Raji (cell line): ENCODE data around the gene HOXA11.

ENCODE experiments used
- POLR2A ChIP-seq: IDR thresholded peaks from 2 replicates; pipeline ENCODE4 v1.6.1; 2011; ENCODE audit warnings: low read depth, low read length, control low read depth; ENCODE audit not compliant: insufficient read depth

Gene HOXA11

GRCh38 chr7:27172823-27173510 lies 12.1 kb downstream of the HOXA11 start:
- TF ChIP-seq POLR2A = no peak

- no peak for TF ChIP-seq POLR2A
Observed at GRCh38 chr7:27172315-27172774, 12.7 kb downstream of the HOXA11 start.

- TF ChIP-seq POLR2A = no peak
Observed at GRCh38 chr7:27171637-27172314, 13.3 kb downstream of the HOXA11 start.

- no peak for TF ChIP-seq POLR2A
Observed at GRCh38 chr7:27171325-27171636, 13.8 kb downstream of the HOXA11 start.

DNA sequence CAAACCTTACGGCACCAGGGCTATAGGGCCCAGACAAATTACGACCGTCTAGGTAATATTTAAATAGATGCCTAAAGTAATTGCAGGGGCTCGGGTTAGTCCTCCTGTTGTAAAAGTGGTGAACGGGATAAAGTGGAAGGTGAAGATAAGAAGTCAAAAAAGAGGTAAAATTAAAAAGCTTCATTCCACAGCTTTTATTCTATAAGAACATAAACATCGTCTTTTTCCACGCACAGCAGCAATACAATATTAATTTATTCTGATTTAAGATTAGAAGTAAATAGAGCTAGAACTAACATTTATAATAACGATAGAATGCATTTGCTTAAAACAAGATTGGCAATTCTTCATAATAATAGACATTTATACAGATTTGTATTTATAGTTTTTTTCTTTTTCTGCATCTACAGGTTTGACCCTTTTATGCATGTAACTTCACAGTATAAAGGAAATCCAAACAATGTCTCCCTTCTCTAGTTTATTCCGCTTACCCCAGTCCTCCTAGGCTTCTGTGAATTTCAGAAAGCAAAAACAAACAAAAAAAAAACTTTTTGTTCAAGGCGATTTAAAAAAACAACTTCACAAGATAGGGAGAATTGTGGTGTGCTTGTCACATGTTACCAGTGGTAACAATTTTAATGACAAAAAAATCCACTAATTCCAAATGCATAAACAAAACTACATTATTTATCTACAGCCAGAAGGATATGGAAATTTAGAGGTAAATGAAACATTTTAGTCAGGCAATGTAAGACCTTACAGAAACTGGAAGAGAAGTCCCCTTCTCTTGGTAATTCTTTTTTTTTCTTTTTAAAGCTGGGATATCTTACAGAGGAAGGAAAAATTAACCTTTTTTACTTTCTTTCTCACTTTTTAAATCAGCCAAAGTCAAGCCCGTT lies 14.4 kb downstream of the HOXA11 start:
- TF ChIP-seq POLR2A = no peak

GRCh38 chr7:27169658-27170425 lies 15.2 kb downstream of the HOXA11 start:
- TF ChIP-seq POLR2A = no peak

- no peak for TF ChIP-seq POLR2A
Observed at GRCh38 chr7:27168265-27168947, 16.6 kb downstream of the HOXA11 start.

- no peak for TF ChIP-seq POLR2A
Observed at GRCh38 chr7:27167916-27168264, 17.1 kb downstream of the HOXA11 start.

- TF ChIP-seq POLR2A = no peak
Observed at GRCh38 chr7:27166531-27167505, 18.2 kb downstream of the HOXA11 start.

DNA sequence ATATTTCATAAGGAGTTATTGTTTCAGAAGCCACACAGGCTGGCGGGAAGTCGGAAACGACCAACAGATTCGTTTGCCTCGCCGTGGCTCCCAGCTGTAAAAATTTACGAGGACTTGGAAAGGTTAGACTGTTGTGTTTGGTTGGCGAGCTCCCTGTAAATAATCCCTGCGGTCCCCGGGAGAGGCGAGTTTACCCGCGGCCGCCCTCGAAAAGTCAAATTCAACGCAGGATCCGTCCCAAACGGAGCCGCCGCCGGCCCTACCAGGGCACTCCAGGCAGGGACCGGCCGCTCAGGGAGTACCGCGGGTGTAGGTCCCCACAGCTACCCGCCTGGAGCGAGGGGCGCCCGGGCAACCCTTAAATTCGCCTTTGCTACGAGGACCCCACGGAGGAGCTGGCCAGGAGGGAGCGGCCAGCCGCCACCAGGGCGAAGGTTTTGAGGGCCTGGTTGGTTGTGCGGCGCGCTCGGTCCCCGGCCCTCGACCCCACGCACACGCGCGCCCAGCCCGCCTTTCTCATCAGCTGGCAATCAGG lies 19.0 kb downstream of the HOXA11 start:
- no peak for TF ChIP-seq POLR2A

DNA sequence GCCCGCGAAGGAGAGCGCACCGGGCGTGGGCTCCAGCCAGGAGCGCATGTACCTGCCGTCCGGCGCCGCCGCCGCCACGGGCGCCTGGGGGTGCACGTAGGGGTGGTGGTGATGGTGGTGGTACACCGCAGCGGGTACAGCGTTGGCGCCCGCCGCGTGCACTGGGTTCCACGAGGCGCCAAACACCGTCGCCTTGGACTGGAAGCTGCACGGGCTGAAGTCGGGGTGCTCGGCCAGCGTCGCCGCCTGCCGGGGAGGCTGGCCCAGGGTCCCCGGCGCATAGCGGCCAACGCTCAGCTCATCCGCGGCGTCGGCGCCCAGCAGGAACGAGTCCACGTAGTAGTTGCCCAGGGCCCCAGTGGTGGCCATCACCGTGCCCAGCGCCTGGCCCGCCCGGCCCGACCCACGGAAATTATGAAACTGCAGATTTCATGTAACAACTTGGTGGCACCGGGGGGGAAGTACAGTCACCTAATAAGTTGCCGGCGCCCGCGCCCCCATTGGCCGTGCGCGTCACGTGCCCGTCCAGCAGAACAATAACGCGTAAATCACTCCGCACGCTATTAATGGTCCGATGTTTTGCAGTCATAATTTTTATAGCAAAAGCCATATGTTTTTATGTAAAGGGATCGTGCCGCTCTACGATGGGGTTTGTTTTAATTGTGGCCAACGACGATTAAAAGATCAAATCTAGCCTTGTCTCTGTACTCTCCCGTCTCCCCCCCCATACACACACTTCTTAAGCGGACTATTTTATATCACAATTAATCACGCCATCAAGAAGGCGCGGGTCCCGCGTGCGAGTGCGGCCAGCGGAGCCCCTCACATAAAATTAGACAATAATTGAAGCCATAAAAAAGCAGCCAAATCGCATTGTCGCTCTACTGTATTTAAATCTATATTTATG lies 19.7 kb downstream of the HOXA11 start, which contains the start of gene HOXA9:
TSS of gene HOXA9 (minus strand) at position 449 of the 907 bp plus-strand sequence. CDS start at position 369, 80 bp downstream.
- TF ChIP-seq POLR2A = no peak
